AG09309 (cell line): Measurements from ENCODE around the gene TCEAL2.
"Not testable (repeated sequence)": the region's sequence is repeated elsewhere in the genome, so short reads cannot be mapped to it uniquely, and the experiment has no call there.

Source experiments
- DNase-seq: peaks from one replicate; pipeline ENCODE4 v3.0.0-alpha.2; 2010; ENCODE audit warnings: low read depth
- H3K4me3 ChIP-seq: 2 replicates; pipeline ENCODE4 v1.5.1; 2011; ENCODE audit warnings: mild to moderate bottlenecking, low read depth, low read length, moderate library complexity; ENCODE audit not compliant: control insufficient read depth
- CTCF ChIP-seq: IDR thresholded peaks from 2 replicates; pipeline ENCODE4 v1.5.1; 2011; ENCODE audit warnings: mild to moderate bottlenecking, low read depth, low read length, inconsistent platforms; ENCODE audit not compliant: insufficient read depth, control insufficient read depth; ENCODE audit errors: missing control alignments

Gene TCEAL2

DNA sequence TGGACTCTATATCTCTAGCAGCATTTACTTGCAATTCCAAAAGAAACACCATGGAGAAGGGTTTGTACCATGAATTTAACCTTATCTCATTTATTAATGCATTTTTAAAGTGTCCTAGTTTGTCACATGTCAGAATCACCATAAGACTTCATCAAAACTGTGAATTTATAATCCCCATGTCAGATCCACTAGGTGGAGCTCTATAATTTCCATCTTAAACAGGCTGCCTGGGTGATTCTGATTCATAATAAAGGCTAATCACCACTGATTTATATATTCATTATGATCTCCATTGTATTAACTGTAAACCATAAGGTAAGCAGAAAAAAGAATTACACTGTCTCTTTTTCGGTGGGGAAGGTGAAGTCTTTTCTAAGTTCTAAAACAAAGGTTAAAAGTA is 4.0 kb downstream of the TCEAL2 start:
- no peak for DNase-seq
- peak; percentile 47 for TF ChIP-seq CTCF
- no peak overlapping the region for H3K4me3 ChIP-seq

GRCh38 chrX:102138064-102138463 is 12.6 kb downstream of the TCEAL2 start:
- TF ChIP-seq CTCF, result no peak
- H3K4me3 ChIP-seq, result no peak overlapping the region
- DNase-seq, result no peak

DNA sequence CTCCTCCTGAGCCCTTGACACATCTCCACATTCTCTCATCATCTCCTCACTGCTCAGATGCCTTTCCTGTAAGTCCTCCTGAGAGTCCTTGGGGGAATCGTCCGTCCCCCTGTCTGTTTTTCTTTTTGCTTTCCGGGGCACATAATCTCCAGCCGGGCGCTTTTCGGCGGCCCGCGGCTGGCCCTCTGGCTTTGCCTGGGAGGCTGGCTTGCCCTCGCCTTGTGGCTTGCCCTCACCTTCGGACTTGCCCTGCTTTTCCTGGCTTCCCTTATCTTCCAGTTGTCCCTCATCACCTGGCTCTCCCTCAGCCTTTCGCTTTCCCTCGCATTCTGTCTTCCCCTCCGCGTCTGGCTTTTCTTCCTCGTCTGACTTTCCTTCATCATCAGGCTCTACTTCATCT is 15.4 kb downstream of the TCEAL2 start:
- H3K4me3 ChIP-seq, result not testable (repeated sequence)

DNA sequence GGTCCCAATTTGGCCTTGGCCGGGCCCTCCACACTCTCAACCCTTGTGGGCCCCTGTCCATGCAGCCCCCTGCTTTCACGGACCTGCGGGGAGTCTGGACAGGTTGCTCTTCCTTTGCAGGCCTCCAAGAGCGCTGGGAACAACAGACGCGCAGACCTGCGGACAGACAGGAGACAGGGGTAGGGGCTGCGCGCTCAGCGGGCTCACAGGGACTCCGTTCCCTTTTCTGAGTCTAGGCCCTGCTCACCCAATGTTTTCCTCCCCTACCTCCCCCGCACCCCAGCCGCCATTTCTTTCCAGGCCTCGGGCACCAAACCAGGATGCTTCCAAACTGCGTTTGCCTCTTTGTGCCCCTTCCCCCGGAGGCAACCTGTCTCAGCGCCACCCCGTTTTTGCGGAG is 16.2 kb downstream of the TCEAL2 start:
- not testable (repeated sequence) for H3K4me3 ChIP-seq, DNase-seq

More for the DNA sequence above, 15.4 kb downstream of the TCEAL2 start:
- not testable (repeated sequence) for DNase-seq

- DNase-seq, H3K4me3 ChIP-seq: not testable (repeated sequence)
Observed at GRCh38 chrX:102142274-102142673, 16.8 kb downstream of the TCEAL2 start, which contains the start of gene TCEAL6. TCEAL6 (minus strand) TSS chrX:102142481.

GRCh38 chrX:102154218-102154860 is 28.9 kb downstream of the TCEAL2 start:
- no peak overlapping the region for H3K4me3 ChIP-seq
- DNase-seq, result no peak

GRCh38 chrX:102154900-102155805 is 29.7 kb downstream of the TCEAL2 start:
- no peak for TF ChIP-seq CTCF
- H3K4me3 ChIP-seq, result peak overlapping the region; percentile 27

More at GRCh38 chrX:102154218-102154860, 28.9 kb downstream of the TCEAL2 start:
- TF ChIP-seq CTCF, result peak; percentile 15

DNA sequence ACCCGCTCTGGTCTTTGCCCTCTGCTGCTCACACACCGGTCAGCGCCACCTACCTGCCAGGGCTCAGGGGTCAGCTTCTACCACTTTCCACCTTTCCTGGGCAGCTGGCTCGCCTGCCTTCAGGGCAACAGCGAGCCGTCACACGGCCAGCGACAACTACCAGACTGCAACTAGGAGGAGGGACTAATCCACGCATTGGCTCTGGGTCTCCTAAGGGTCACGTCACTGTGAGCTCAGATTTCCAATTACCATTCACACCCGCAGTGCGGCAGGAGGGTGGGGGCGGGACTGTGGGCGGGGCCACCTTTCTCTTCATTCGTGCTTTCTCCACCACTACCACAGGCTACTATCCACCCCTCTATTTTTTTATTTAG is 30.3 kb downstream of the TCEAL2 start, which contains the start of gene BEX5:
Gene BEX5, minus strand, starts transcription at position 172 of the 374 bp plus-strand sequence. CDS start 1,712 bp downstream, outside the sequence.
- no peak for DNase-seq
- no peak for TF ChIP-seq CTCF
- H3K4me3 ChIP-seq, result peak within 1 kb of the TSS; percentile 27

More at GRCh38 chrX:102154900-102155805, 29.7 kb downstream of the TCEAL2 start:
- DNase-seq, result no peak
